ENCODE measurements around the gene MED12L. TPM values are rescaled to one million over a fixed set of nuclear protein-coding genes. Genes with fewer than 3 reads are reported as not detected.
A peak's percentile ranks its signal among the peaks of the same experiment; 100 is the strongest.

The MED12L gene
- total RNA-seq, 4 donors from 2014 or later = 0.12 to 0.77 (median 0.21) TPM

DNA sequence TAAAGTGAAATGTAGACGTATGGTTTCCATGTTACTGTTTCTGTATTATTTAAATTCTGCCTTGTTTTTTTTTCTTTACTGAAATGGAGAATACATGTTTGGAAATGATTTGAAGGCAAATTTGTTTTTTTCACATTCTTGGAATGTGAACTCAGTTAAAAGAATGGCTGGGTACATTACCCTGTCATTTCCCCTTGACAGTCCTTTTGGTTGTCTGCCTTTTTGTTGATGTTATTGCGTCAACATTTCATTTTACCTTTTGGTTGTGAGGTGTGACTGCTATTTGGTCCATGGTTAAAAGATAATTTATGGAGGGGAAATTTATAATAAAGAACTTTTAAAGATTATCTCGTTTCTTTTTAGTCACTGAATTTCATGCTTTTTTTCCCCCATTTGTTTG, 120.7 kb downstream of the MED12L start:
- H3K27me3 ChIP-seq = no peaks in the 10 kb centered on the region

GRCh38 chr3:151209654-151210053, 124.2 kb downstream of the MED12L start:
- H3K4me1 ChIP-seq = no peaks in the 10 kb centered on the region
- TF ChIP-seq POLR2A (IDR thresholded peaks at IDR 0.05) (no peak), POLR2AphosphoS5 (IDR thresholded peaks at IDR 0.05) (no peak), EP300 (IDR thresholded peaks at IDR 0.05) (no peak), CTCF (IDR thresholded peaks at IDR 0.05) (no peak)
- no peak for ATAC-seq
- no peak overlapping the region for H3K4me3 ChIP-seq
- H3K27ac ChIP-seq = no peak overlapping the region
- no peaks in the 10 kb centered on the region for H3K27me3 ChIP-seq
- H3K9me3 ChIP-seq = no peaks in the 10 kb centered on the region
- no peaks in the 10 kb centered on the region for H3K36me3 ChIP-seq
- 83 to 96% methylated on average over 3 of the region's 3 CpGs for WGBS, 2 donors (ENCODE audit: low coverage in 1 of 2)

More for the DNA sequence above, 120.7 kb downstream of the MED12L start:
- no peaks in the 10 kb centered on the region for H3K4me1 ChIP-seq
- no peaks in the 10 kb centered on the region for H3K36me3 ChIP-seq
- TF ChIP-seq POLR2A (IDR thresholded peaks at IDR 0.05) = no peak
- no peak for TF ChIP-seq CTCF (IDR thresholded peaks at IDR 0.05)
- no peak for TF ChIP-seq POLR2AphosphoS5 (IDR thresholded peaks at IDR 0.05)
- no peak for TF ChIP-seq EP300 (IDR thresholded peaks at IDR 0.05)
- WGBS, 2 donors (ENCODE audit: low coverage in 1 of 2) = 75 to 84% methylated on average over 2 to 3 of the region's 3 CpGs
- no peak overlapping the region for H3K27ac ChIP-seq
- H3K9me3 ChIP-seq = no peaks in the 10 kb centered on the region
- ATAC-seq = no peak
- no peak overlapping the region for H3K4me3 ChIP-seq

GRCh38 chr3:151210676-151211381, 125.4 kb downstream of the MED12L start:
- WGBS, 2 donors (ENCODE audit: low coverage in 1 of 2) = 48 to 70% methylated on average over 3 to 4 of the region's 4 CpGs
- H3K4me1 ChIP-seq = no peaks in the 10 kb centered on the region
- no peaks in the 10 kb centered on the region for H3K27me3 ChIP-seq
- no peaks in the 10 kb centered on the region for H3K9me3 ChIP-seq
- ATAC-seq = peak; percentile 31
- no peaks in the 10 kb centered on the region for H3K36me3 ChIP-seq
- no peak overlapping the region for H3K27ac ChIP-seq
- no peak overlapping the region for H3K4me3 ChIP-seq
- TF ChIP-seq POLR2AphosphoS5 (IDR thresholded peaks at IDR 0.05) = no peak
- no peak for TF ChIP-seq EP300 (IDR thresholded peaks at IDR 0.05)
- TF ChIP-seq CTCF (IDR thresholded peaks at IDR 0.05) = no peak
- no peak for TF ChIP-seq POLR2A (IDR thresholded peaks at IDR 0.05)

DNA sequence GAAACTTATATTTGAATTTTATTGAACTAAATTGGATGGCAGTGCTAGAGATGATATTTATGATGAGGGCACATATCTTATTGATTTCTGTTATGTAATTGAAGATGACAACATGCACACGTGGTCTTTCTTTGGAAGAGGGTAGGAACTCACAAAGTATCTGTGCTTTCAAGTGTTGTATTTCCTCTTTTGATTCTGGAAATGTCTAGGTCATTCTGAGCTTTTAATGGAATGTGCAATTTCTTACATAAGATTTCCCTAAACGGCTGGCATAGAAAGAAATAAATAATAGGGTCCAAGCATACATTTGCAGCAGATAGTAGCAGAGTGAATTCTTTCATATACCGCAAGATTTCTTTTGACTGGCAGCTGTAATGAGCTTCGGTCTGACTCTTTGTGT, 127.7 kb downstream of the MED12L start:
- WGBS, 2 donors (ENCODE audit: low coverage in 1 of 2) = 62 to 73% methylated on average over 3 to 4 of the region's 4 CpGs
- Histone ChIP-seq H3K27ac (no peak overlapping the region), H3K36me3 (no peaks in the 10 kb centered on the region), H3K4me1 (peaks cover 0 to 20% (median 0%) of the 10 kb centered on the region in 3 donors), H3K4me3 (no peak overlapping the region), H3K9me3 (no peaks in the 10 kb centered on the region), H3K27me3 (no peaks in the 10 kb centered on the region)
- TF ChIP-seq CTCF (IDR thresholded peaks at IDR 0.05) (no peak), POLR2A (IDR thresholded peaks at IDR 0.05) (no peak), EP300 (IDR thresholded peaks at IDR 0.05) (no peak), POLR2AphosphoS5 (IDR thresholded peaks at IDR 0.05) (no peak)
- no peak for ATAC-seq

DNA sequence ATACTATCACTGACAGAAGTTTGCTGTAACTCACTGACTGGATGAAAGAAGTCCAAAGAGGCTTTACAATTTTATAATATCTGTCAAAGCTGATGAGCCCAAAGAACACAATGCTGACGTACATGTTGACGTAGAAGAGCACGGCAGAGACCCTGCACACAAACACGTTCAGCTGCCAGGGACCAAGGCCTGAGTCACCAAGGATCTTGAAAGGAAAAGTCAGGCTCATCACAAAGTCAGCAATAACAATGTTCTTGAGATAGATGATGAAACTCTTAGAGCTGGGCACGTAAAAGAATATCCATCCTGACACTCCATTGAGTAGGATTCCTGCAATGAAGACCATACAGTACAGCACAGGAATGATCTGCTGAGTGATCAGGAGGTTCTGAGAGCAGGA, 128.4 kb downstream of the MED12L start:
- H3K27me3 ChIP-seq = no peaks in the 10 kb centered on the region
- 91% methylated on average over 5 of the region's 5 CpGs; no CpG with 5 or more reads in 1 of the 2 donors for WGBS, 2 donors (ENCODE audit: low coverage in 1 of 2)
- H3K9me3 ChIP-seq = no peaks in the 10 kb centered on the region
- peaks cover 0 to 20% (median 0%) of the 10 kb centered on the region in 3 donors for H3K4me1 ChIP-seq
- no peak for ATAC-seq
- peak overlapping the region in 1 of 4 donors; percentile 6 for H3K27ac ChIP-seq
- no peak for TF ChIP-seq EP300 (IDR thresholded peaks at IDR 0.05)
- TF ChIP-seq POLR2A (IDR thresholded peaks at IDR 0.05) = no peak
- TF ChIP-seq CTCF (IDR thresholded peaks at IDR 0.05) = no peak
- no peak for TF ChIP-seq POLR2AphosphoS5 (IDR thresholded peaks at IDR 0.05)
- no peak overlapping the region for H3K4me3 ChIP-seq
- no peaks in the 10 kb centered on the region for H3K36me3 ChIP-seq

Measured in gastroesophageal sphincter (tissue), 4 donors.